ENCODE results near the gene PCNP. TPM values are rescaled to one million over a fixed set of nuclear protein-coding genes. Genes with fewer than 3 reads are reported as not detected.
"Not testable (repeated sequence)": the region's sequence is repeated elsewhere in the genome, so short reads cannot be mapped to it uniquely, and the experiment has no call there.

Gene PCNP
- total and polyA plus RNA-seq, 7 donors, result 72.4 to 178 (median 146) TPM

- Histone ChIP-seq H3K4me3 (no peak overlapping the region), H3K9me3 (no peaks in the 10 kb centered on the region)
- intact Hi-C loops (cut with DNase I), result no loop called here
Measured at GRCh38 chr3:101535221-101535620, 38.8 kb upstream of the PCNP start.

GRCh38 chr3:101536266-101536665 is 37.7 kb upstream of the PCNP start:
- intact Hi-C loops (cut with DNase I), result no loop called here
- WGBS, 2 donors, result 96 to 98% methylated on average over 1 of the region's 1 CpG

More at GRCh38 chr3:101535221-101535620, 38.8 kb upstream of the PCNP start:
- WGBS, 2 donors, result 84% methylated on average over 5 of the region's 5 CpGs
- Histone ChIP-seq H3K36me3 (no peaks in the 10 kb centered on the region), H3K4me1 (peaks cover 0 to 17% (median 12%) of the 10 kb centered on the region in 4 donors), H3K27me3 (no peaks in the 10 kb centered on the region), H3K27ac (no peak overlapping the region)
- DNase-seq, result no peak
- TF ChIP-seq CTCF (IDR thresholded peaks at IDR 0.05), result no peak
- TF ChIP-seq POLR2AphosphoS5 (IDR thresholded peaks at IDR 0.05), result no peak
- no peak for TF ChIP-seq EP300 (IDR thresholded peaks at IDR 0.05)
- TF ChIP-seq POLR2A (IDR thresholded peaks at IDR 0.05), result no peak

DNA sequence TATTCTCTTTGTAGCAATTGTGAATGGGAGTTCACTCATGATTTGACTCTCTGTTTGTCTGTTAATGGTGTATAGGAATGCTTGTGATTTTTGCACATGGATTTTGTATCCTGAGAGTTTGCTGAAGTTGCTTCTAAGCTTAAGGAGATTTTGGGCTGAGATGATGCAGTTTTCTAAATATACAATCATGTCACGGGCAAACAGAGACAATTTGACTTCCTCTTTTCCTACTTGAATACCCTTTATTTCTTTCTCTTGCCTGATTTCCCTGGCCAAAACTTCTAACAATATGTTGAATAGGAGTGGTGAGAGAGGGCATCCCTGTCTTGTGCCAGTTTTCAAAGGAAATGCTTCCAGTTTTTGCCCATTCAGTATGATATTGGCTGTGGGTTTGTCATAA is 37.0 kb upstream of the PCNP start:
- H3K27ac ChIP-seq; H3K36me3 ChIP-seq; H3K4me3 ChIP-seq; H3K27me3 ChIP-seq; H3K9me3 ChIP-seq; DNase-seq; intact Hi-C loops (cut with DNase I): not testable (repeated sequence)
- WGBS, 2 donors, result 65 to 87% methylated on average over 1 of the region's 1 CpG
- peaks cover 0 to 17% (median 12%) of the 10 kb centered on the region in 4 donors for H3K4me1 ChIP-seq

More at GRCh38 chr3:101536266-101536665, 37.7 kb upstream of the PCNP start:
- no peaks in the 10 kb centered on the region for H3K9me3 ChIP-seq
- no peak overlapping the region for H3K27ac ChIP-seq
- no peaks in the 10 kb centered on the region for H3K36me3 ChIP-seq
- TF ChIP-seq CTCF (IDR thresholded peaks at IDR 0.05) (no peak), POLR2A (IDR thresholded peaks at IDR 0.05) (no peak), POLR2AphosphoS5 (IDR thresholded peaks at IDR 0.05) (no peak), EP300 (IDR thresholded peaks at IDR 0.05) (no peak)
- H3K4me3 ChIP-seq, result no peak overlapping the region
- peaks cover 0 to 17% (median 12%) of the 10 kb centered on the region in 4 donors for H3K4me1 ChIP-seq
- DNase-seq, result no peak
- H3K27me3 ChIP-seq, result no peaks in the 10 kb centered on the region

DNA sequence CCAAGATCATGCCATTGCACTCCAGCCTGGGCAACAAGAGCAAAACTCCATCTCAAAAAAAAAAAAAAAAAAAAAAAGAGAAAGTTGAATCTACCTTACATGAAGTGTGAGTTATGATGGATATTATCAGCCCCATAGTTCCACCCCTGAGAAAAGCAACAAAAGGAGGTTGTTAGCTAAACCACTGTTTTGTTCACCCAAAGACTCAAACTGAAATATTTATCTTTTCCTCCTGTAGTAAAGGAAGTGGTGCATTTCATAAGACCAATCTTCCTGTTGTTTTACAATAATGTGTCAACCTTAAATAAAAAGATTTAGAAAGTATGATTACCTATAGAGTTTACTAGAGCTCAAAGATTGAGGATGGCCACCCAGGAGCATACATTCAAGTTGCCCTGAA is 31.0 kb upstream of the PCNP start:
- no peak overlapping the region for H3K4me3 ChIP-seq
- no peak for TF ChIP-seq CTCF (IDR thresholded peaks at IDR 0.05)
- TF ChIP-seq POLR2A (IDR thresholded peaks at IDR 0.05), result no peak
- TF ChIP-seq POLR2AphosphoS5 (IDR thresholded peaks at IDR 0.05), result no peak
- TF ChIP-seq EP300 (IDR thresholded peaks at IDR 0.05), result no peak
- H3K9me3 ChIP-seq, result no peaks in the 10 kb centered on the region
- H3K27ac ChIP-seq, result no peak overlapping the region
- intact Hi-C loops (cut with DNase I), result no loop called here
- H3K27me3 ChIP-seq, result no peaks in the 10 kb centered on the region
- H3K4me1 ChIP-seq, result no peaks in the 10 kb centered on the region
- H3K36me3 ChIP-seq, result no peaks in the 10 kb centered on the region
- no peak for DNase-seq

GRCh38 chr3:101544161-101544850 is 29.7 kb upstream of the PCNP start:
- Histone ChIP-seq H3K27ac (no peak overlapping the region), H3K27me3 (no peaks in the 10 kb centered on the region), H3K36me3 (no peaks in the 10 kb centered on the region), H3K4me1 (no peaks in the 10 kb centered on the region), H3K9me3 (no peaks in the 10 kb centered on the region), H3K4me3 (no peak overlapping the region)
- intact Hi-C loops (cut with DNase I), result no loop called here
- DNase-seq, result no peak
- TF ChIP-seq CTCF (IDR thresholded peaks at IDR 0.05), result no peak
- no peak for TF ChIP-seq POLR2A (IDR thresholded peaks at IDR 0.05)
- TF ChIP-seq POLR2AphosphoS5 (IDR thresholded peaks at IDR 0.05), result no peak
- no peak for TF ChIP-seq EP300 (IDR thresholded peaks at IDR 0.05)
- WGBS, 2 donors, result 67 to 68% methylated on average over 1 of the region's 1 CpG

Measured in sigmoid colon (tissue), 7 donors.